Kidney (tissue), 14 donors: ENCODE data around the gene TRIM28. TPM values are rescaled to one million over a fixed set of nuclear protein-coding genes. Genes with fewer than 3 reads are reported as not detected.
A peak's percentile ranks its signal among the peaks of the same experiment; 100 is the strongest.

Experiments used
- DNase-seq, 5 donors: peaks; one replicate each; pipeline ENCODE4 v3.0.0-alpha.2; 2013 to 2020
- FAIRE-seq: peaks from 2 replicates; lab custom pipeline; 2012; peaks lifted over from hg19 to GRCh38; lab: Jason Lieb, UNC
- H3K27ac ChIP-seq, 2 donors: one replicate each; pipeline ENCODE4 v1.7.0; 2013; ENCODE audit warnings: low read depth in 2 of 2, low read length in 2 of 2, inconsistent platforms in 1 of 2
- H3K27me3 ChIP-seq: one replicate; pipeline ENCODE4 v1.7.1; 2013; ENCODE audit warnings: low read length, inconsistent platforms; ENCODE audit not compliant: control insufficient read depth, insufficient read depth
- H3K36me3 ChIP-seq, 3 donors: one replicate each; pipeline versions ENCODE4 v1.7.0 to v1.7.1; 2013; ENCODE audit warnings: low read length in 3 of 3, control low read depth in 1 of 3, inconsistent platforms in 1 of 3; ENCODE audit not compliant: insufficient read depth in 3 of 3, control insufficient read depth in 2 of 3
- H3K4me1 ChIP-seq, 3 donors: one replicate each; pipeline versions ENCODE4 v1.7.0 to v1.7.1; 2013; ENCODE audit warnings: low read length in 3 of 3, inconsistent platforms in 1 of 3, low read depth in 1 of 3; ENCODE audit not compliant: control insufficient read depth in 2 of 3, insufficient read depth in 2 of 3
- H3K4me3 ChIP-seq, 3 donors: one replicate each; pipeline versions ENCODE4 v1.7.0 to v1.8.1; 2013; ENCODE audit warnings: low read length in 3 of 3, control low read depth in 1 of 3, inconsistent platforms in 1 of 3
- H3K9ac ChIP-seq, 3 donors: one replicate each; pipeline versions ENCODE4 v1.7.0 to v1.7.1; 2013; ENCODE audit warnings: low read length in 3 of 3, control low read depth in 1 of 3, inconsistent platforms in 1 of 3
- H3K9me3 ChIP-seq, 3 donors: one replicate each; pipeline versions ENCODE4 v1.7.0 to v1.7.1; 2013; ENCODE audit warnings: low read length in 3 of 3, control low read depth in 1 of 3, inconsistent platforms in 1 of 3; ENCODE audit not compliant: control insufficient read depth in 2 of 3, insufficient read depth in 1 of 3
- CTCF ChIP-seq: IDR thresholded peaks from 3 replicates; pipeline ENCODE4 v1.5.1; 2012; ENCODE audit warnings: mild to moderate bottlenecking, moderate library complexity, borderline replicate concordance; ENCODE audit not compliant: insufficient read depth; ENCODE audit errors: extremely low read depth
- intact Hi-C: fragments of 100-400 bp; cut with DNase I; formaldehyde crosslinking; loops from one replicate; pipeline ENCODE4 v1.11.1; 2022
- polyA plus RNA-seq: library from polyadenylated mRNA; stranded (reverse); fragments of 350-450 nt; fragmentation: Illumina TruSeq; extraction: RNeasy Lipid Tissue Mini Kit (QIAGEN cat#74804); gene quantifications from one replicate; pipeline ENCODE4 v1.2.3, GENCODE V29; 2014; ENCODE audit warnings: low read depth, low replicate concordance; ENCODE audit not compliant: insufficient read depth
- total RNA-seq: library from RNA; stranded (reverse); fragmentation: NEBNext Ultra II Directional; extraction: Animal tissue kit (Norgen Biotek cat#: 25700); gene quantifications from one replicate; pipeline ENCODE4 v1.2.1, GENCODE V29; 2021
- donor health status: control.
- donor health status: control.
- donor health status: control.
- donor health status: control.
- donor health status: control.
- donor health status: DM: yes; HTN: yes; CAD: no.
- donor health status: Normal renal cell carcinoma (clear cell type).

Gene TRIM28
- total and polyA plus RNA-seq, 2 donors from 2014 or later: 191 to 229 TPM

- no peak overlapping the region for H3K27ac ChIP-seq
- FAIRE-seq: no peak
- peak overlapping the region; percentile 50 to 87 (median 80) for H3K9ac ChIP-seq
- peak overlapping the region; percentile 66 to 86 (median 78) for H3K4me3 ChIP-seq
- intact Hi-C loops: no loop called here
- TF ChIP-seq CTCF: no peak
- peaks cover 10 to 43% (median 31%) of the 10 kb centered on the region in 3 donors for H3K36me3 ChIP-seq
- H3K4me1 ChIP-seq: peaks cover 2 to 20% (median 9%) of the 10 kb centered on the region in 3 donors
- H3K9me3 ChIP-seq: no peaks in the 10 kb centered on the region
- no peaks in the 10 kb centered on the region for H3K27me3 ChIP-seq
- DNase-seq: peak in 2 of 5 donors; percentile 43 to 62
Observed at GRCh38 chr19:58545286-58546018, 1.6 kb downstream of the TRIM28 start.

- H3K4me3 ChIP-seq: peak overlapping the region; percentile 66 to 86 (median 78)
- H3K36me3 ChIP-seq: peaks cover 14 to 50% (median 36%) of the 10 kb centered on the region in 3 donors
- no peak for TF ChIP-seq CTCF
- intact Hi-C loops: no loop called here
- H3K27me3 ChIP-seq: no peaks in the 10 kb centered on the region
- peaks cover 2 to 20% (median 9%) of the 10 kb centered on the region in 3 donors for H3K4me1 ChIP-seq
- no peaks in the 10 kb centered on the region for H3K9me3 ChIP-seq
- DNase-seq: no peak
- no peak overlapping the region for H3K27ac ChIP-seq
- peak overlapping the region in 2 of 3 donors; percentile 80 to 87 for H3K9ac ChIP-seq
- FAIRE-seq: no peak
Observed at GRCh38 chr19:58546019-58546530, 2.2 kb downstream of the TRIM28 start.

GRCh38 chr19:58547323-58548312 is 3.8 kb downstream of the TRIM28 start:
- no peak for TF ChIP-seq CTCF
- intact Hi-C loops: no loop called here
- Histone ChIP-seq H3K4me1 (peaks cover 2 to 20% (median 9%) of the 10 kb centered on the region in 3 donors), H3K9ac (no peak overlapping the region), H3K27me3 (no peaks in the 10 kb centered on the region), H3K4me3 (no peak overlapping the region), H3K36me3 (peaks cover 16 to 65% (median 45%) of the 10 kb centered on the region in 3 donors), H3K27ac (no peak overlapping the region), H3K9me3 (no peaks in the 10 kb centered on the region)
- no peak for DNase-seq
- FAIRE-seq: no peak
